ENCODE data around the gene ADAMTSL3. TPM values are rescaled to one million over a fixed set of nuclear protein-coding genes. Genes with fewer than 3 reads are reported as not detected.

The ADAMTSL3 gene
- total RNA-seq, 4 donors from 2014 or later, result 4.9 to 8.8 (median 6.8) TPM

DNA sequence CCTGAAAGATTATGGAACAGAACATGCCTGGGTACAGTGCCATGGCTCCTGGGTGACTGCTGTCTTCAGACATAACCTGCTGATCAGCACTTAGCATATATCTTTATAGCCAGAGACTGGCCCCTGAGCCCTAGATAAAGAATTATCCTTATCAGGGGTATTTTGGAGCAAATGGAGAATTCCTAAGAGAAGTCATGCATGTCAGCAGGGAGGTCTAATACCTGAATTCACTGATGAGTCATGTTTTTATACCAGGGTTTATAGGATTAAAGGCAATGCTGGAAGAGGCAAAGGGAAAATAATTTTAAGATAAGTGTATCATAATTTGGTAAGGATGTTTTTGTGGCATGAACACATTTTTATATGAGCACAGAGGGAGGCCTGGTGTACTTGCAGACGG lies 159.8 kb downstream of the ADAMTSL3 start:
- Histone ChIP-seq H3K27ac (no peak overlapping the region), H3K4me1 (no peaks in the 10 kb centered on the region), H3K27me3 (no peaks in the 10 kb centered on the region), H3K9me3 (no peaks in the 10 kb centered on the region), H3K4me3 (no peak overlapping the region), H3K36me3 (no peaks in the 10 kb centered on the region)
- DNase-seq, result no peak
- TF ChIP-seq POLR2A (IDR thresholded peaks at IDR 0.05) (no peak), CTCF (IDR thresholded peaks at IDR 0.05) (no peak), POLR2AphosphoS5 (IDR thresholded peaks at IDR 0.05) (no peak), EP300 (IDR thresholded peaks at IDR 0.05; ENCODE audit: low read depth) (no peak)
- in situ Hi-C loops (cut with MboI; ENCODE audit: low pct_ligation_motif_present in 1 of 4, low pct_unique_long_range_greater_than_20kb in 1 of 4, low sequenced_read_pairs in 3 of 4), result no loop called here
- 50% methylated on average over 1 of the region's 1 CpG for WGBS, 2 donors (ENCODE audit: low coverage in 1 of 2)
- intact Hi-C loops (cut with DNase I; ENCODE audit: low total_unique reads), result no loop called here

- Histone ChIP-seq H3K9me3 (no peaks in the 10 kb centered on the region), H3K36me3 (no peaks in the 10 kb centered on the region), H3K4me3 (no peak overlapping the region), H3K4me1 (no peaks in the 10 kb centered on the region), H3K27me3 (no peaks in the 10 kb centered on the region), H3K27ac (no peak overlapping the region)
- no peak for DNase-seq
- 42 to 56% methylated on average over 2 of the region's 2 CpGs for WGBS, 2 donors (ENCODE audit: low coverage in 1 of 2)
- no peak for TF ChIP-seq EP300 (IDR thresholded peaks at IDR 0.05; ENCODE audit: low read depth)
- no peak for TF ChIP-seq POLR2A (IDR thresholded peaks at IDR 0.05)
- TF ChIP-seq POLR2AphosphoS5 (IDR thresholded peaks at IDR 0.05), result no peak
- TF ChIP-seq CTCF (IDR thresholded peaks at IDR 0.05), result no peak
- intact Hi-C loops (cut with DNase I; ENCODE audit: low total_unique reads), result no loop called here
- in situ Hi-C loops (cut with MboI; ENCODE audit: low pct_ligation_motif_present in 1 of 4, low pct_unique_long_range_greater_than_20kb in 1 of 4, low sequenced_read_pairs in 3 of 4), result no loop called here
Observed at GRCh38 chr15:83815506-83815905, 161.6 kb downstream of the ADAMTSL3 start.

GRCh38 chr15:83816124-83816883 lies 162.4 kb downstream of the ADAMTSL3 start:
- no peak for TF ChIP-seq POLR2AphosphoS5 (IDR thresholded peaks at IDR 0.05)
- TF ChIP-seq POLR2A (IDR thresholded peaks at IDR 0.05), result no peak
- no peak for TF ChIP-seq EP300 (IDR thresholded peaks at IDR 0.05; ENCODE audit: low read depth)
- TF ChIP-seq CTCF (IDR thresholded peaks at IDR 0.05), result no peak
- no peaks in the 10 kb centered on the region for H3K36me3 ChIP-seq
- in situ Hi-C loops (cut with MboI; ENCODE audit: low pct_ligation_motif_present in 1 of 4, low pct_unique_long_range_greater_than_20kb in 1 of 4, low sequenced_read_pairs in 3 of 4), result no loop called here
- H3K27me3 ChIP-seq, result no peaks in the 10 kb centered on the region
- H3K4me3 ChIP-seq, result no peak overlapping the region
- no peaks in the 10 kb centered on the region for H3K9me3 ChIP-seq
- 76 to 80% methylated on average over 5 to 8 of the region's 8 CpGs for WGBS, 2 donors (ENCODE audit: low coverage in 1 of 2)
- no peak for DNase-seq
- intact Hi-C loops (cut with DNase I; ENCODE audit: low total_unique reads), result no loop called here
- no peak overlapping the region for H3K27ac ChIP-seq
- H3K4me1 ChIP-seq, result no peaks in the 10 kb centered on the region

- 75 to 85% methylated on average over 8 of the region's 8 CpGs for WGBS, 2 donors (ENCODE audit: low coverage in 1 of 2)
- H3K36me3 ChIP-seq, result no peaks in the 10 kb centered on the region
Observed at GRCh38 chr15:83818591-83818990, 164.7 kb downstream of the ADAMTSL3 start.

More at GRCh38 chr15:83818591-83818990, 164.7 kb downstream of the ADAMTSL3 start:
- H3K4me3 ChIP-seq, result no peak overlapping the region
- TF ChIP-seq POLR2A (IDR thresholded peaks at IDR 0.05) (no peak), POLR2AphosphoS5 (IDR thresholded peaks at IDR 0.05) (no peak), CTCF (IDR thresholded peaks at IDR 0.05) (no peak), EP300 (IDR thresholded peaks at IDR 0.05; ENCODE audit: low read depth) (no peak)
- intact Hi-C loops (cut with DNase I; ENCODE audit: low total_unique reads), result no loop called here
- in situ Hi-C loops (cut with MboI; ENCODE audit: low pct_ligation_motif_present in 1 of 4, low pct_unique_long_range_greater_than_20kb in 1 of 4, low sequenced_read_pairs in 3 of 4), result no loop called here
- no peaks in the 10 kb centered on the region for H3K9me3 ChIP-seq
- H3K27ac ChIP-seq, result no peak overlapping the region
- DNase-seq, result no peak
- no peaks in the 10 kb centered on the region for H3K27me3 ChIP-seq
- no peaks in the 10 kb centered on the region for H3K4me1 ChIP-seq

All from transverse colon (tissue), 4 donors.